ENCODE data around the gene ITGA4.

Gene ITGA4

DNA sequence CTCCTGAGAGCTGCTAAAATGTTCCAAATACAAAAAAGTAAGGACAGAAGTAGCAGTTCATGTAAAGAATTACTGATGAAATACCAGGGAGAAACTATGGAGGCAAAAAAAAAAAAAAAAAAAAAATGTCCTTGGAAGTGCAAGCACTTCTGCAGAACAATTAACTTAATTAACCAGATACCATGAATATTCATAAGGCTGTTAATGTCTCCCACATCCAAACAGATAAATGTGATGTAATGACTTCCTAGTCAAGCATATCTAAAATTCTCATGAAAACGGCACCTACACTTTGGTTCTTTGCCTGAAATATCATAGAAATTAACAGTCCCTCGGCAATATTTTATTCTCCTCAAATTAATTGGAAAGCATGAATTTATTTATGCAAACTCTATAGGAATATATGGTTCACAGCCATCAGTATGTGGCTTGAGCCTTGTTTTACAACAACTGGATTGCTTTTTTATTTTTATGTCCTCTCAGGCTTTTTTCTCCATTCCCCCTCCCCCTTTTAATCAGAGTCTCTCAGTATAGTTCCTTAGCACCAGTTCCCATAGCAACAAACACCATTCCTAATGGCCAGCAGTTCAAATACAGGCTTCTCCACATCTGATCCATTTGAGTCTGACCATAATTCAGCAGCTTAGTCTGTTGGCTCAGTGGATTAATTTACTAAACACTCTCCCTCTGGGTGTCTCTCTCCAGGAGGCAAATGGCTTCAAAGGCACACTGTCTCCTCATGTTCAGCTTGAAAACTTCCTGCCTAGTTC, 97.1 kb downstream of the ITGA4 start:
- no peak overlapping the region for H3K4me3 ChIP-seq (ENCODE audit: low read length)
- WGBS, result 80% methylated on average over 1 of the region's 2 CpGs
- H3K9me3 ChIP-seq (ENCODE audit: insufficient read depth, low read depth, low read length), result no peaks in the 10 kb centered on the region
- H3K4me1 ChIP-seq (ENCODE audit: insufficient read depth, low read length), result no peaks in the 10 kb centered on the region
- H3K27me3 ChIP-seq (ENCODE audit: insufficient read depth, low read length), result no peaks in the 10 kb centered on the region
- no peaks in the 10 kb centered on the region for H3K36me3 ChIP-seq (ENCODE audit: insufficient read depth, low read length)
- H3K9ac ChIP-seq (ENCODE audit: low read depth, low read length), result no peak overlapping the region
- H3K27ac ChIP-seq (ENCODE audit: low read depth, low read length), result no peak overlapping the region

GRCh38 chr2:181558371-181558770, 101.2 kb downstream of the ITGA4 start:
- H3K9ac ChIP-seq (ENCODE audit: low read depth, low read length), result no peak overlapping the region
- H3K27ac ChIP-seq (ENCODE audit: low read depth, low read length), result no peak overlapping the region
- H3K36me3 ChIP-seq (ENCODE audit: insufficient read depth, low read length), result no peaks in the 10 kb centered on the region
- 84% methylated on average over 2 of the region's 2 CpGs for WGBS
- no peaks in the 10 kb centered on the region for H3K27me3 ChIP-seq (ENCODE audit: insufficient read depth, low read length)
- H3K9me3 ChIP-seq (ENCODE audit: insufficient read depth, low read depth, low read length), result no peaks in the 10 kb centered on the region
- no peak overlapping the region for H3K4me3 ChIP-seq (ENCODE audit: low read length)
- H3K4me1 ChIP-seq (ENCODE audit: insufficient read depth, low read length), result no peaks in the 10 kb centered on the region

DNA sequence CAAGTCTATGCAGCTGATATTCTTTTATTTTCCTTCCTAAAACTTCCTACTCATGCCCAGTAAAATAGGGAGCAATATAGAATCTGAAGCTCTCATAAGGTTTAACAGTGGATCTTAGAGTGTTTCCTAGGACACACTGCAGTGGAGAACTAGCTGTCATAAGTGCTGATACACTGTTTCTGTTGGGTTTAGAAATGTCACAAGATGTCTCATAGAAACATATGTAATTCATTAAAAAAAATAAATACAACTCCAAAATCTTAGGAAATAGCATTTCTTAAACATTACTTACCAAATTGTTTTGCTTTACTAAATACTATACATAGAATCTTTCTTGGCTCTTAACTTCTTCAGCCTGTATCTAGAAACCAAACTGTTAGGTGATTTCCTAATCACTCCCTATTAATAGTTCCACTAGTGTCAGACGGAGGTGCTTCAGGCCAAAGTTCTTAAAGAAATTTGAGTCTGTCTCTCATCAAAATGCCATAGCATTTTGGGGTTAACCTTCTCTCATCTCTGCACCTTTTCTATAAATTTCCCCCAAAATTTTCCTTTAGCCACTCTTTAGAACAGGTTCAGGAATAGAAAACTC, 106.0 kb downstream of the ITGA4 start:
- Histone ChIP-seq H3K9me3 (ENCODE audit: insufficient read depth, low read depth, low read length) (no peaks in the 10 kb centered on the region), H3K36me3 (ENCODE audit: insufficient read depth, low read length) (no peaks in the 10 kb centered on the region), H3K4me3 (ENCODE audit: low read length) (no peak overlapping the region), H3K9ac (ENCODE audit: low read depth, low read length) (no peak overlapping the region), H3K27me3 (ENCODE audit: insufficient read depth, low read length) (no peaks in the 10 kb centered on the region), H3K27ac (ENCODE audit: low read depth, low read length) (no peak overlapping the region), H3K4me1 (ENCODE audit: insufficient read depth, low read length) (no peaks in the 10 kb centered on the region)
- WGBS, result 95% methylated on average over 1 of the region's 1 CpG

DNA sequence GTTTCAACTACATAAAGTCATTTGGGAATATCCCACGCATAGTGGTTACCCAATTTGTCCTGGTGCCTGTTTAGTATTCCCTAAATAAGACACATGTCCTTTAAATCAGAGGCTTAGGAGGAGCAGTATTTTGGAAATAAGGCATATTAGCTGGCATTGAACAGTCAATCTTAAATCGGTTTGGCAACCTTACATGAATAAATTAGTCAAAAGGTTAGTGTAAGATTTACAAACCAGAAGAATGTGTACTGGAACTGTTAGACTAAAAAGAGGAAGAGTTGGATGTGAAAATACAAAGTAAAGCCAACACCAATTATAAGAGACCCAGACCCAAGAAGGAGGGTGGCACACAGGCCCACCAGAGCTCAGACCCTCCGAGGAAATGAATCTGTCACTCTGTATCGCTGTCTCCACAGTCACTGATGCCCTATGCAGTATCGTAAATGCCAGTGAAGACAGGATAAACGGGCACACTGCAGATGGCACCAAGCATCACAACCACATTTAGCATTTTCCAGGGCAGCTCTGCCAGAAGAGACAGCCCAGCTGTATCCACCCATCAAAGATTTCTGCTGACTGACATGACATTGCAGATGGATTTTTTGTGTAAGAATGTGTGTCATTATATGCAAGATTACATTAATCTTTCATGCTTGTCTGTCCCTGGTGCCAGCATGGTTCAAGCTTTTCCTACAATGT, 109.3 kb downstream of the ITGA4 start:
- Histone ChIP-seq H3K4me3 (ENCODE audit: low read length) (no peak overlapping the region), H3K9ac (ENCODE audit: low read depth, low read length) (no peak overlapping the region), H3K27me3 (ENCODE audit: insufficient read depth, low read length) (no peaks in the 10 kb centered on the region), H3K4me1 (ENCODE audit: insufficient read depth, low read length) (no peaks in the 10 kb centered on the region), H3K36me3 (ENCODE audit: insufficient read depth, low read length) (no peaks in the 10 kb centered on the region), H3K9me3 (ENCODE audit: insufficient read depth, low read depth, low read length) (no peaks in the 10 kb centered on the region), H3K27ac (ENCODE audit: low read depth, low read length) (no peak overlapping the region)
- 93% methylated on average over 5 of the region's 6 CpGs for WGBS

DNA sequence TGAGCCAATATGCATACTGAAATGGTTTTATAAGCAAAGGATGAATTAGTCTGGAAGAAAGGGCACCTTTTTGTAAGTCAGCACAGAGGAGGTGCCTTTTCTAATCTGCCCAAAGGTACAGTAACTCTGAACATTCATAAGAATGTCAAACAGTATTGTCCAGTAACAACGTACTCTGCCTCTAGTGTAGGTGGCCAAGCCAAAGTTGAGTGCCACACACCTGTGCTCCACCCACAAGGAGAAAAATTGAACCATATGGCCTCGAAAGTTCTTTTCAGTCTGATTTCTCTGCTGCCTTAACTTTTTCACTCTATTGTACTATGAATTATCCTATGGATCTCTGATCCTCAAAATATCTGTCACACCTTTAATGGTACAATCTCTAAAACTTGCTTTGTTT, 112.9 kb downstream of the ITGA4 start:
- Histone ChIP-seq H3K27ac (ENCODE audit: low read depth, low read length) (no peak overlapping the region), H3K36me3 (ENCODE audit: insufficient read depth, low read length) (no peaks in the 10 kb centered on the region), H3K9me3 (ENCODE audit: insufficient read depth, low read depth, low read length) (no peaks in the 10 kb centered on the region), H3K4me1 (ENCODE audit: insufficient read depth, low read length) (no peaks in the 10 kb centered on the region), H3K4me3 (ENCODE audit: low read length) (no peak overlapping the region), H3K27me3 (ENCODE audit: insufficient read depth, low read length) (no peaks in the 10 kb centered on the region), H3K9ac (ENCODE audit: low read depth, low read length) (no peak overlapping the region)
- WGBS, result 90% methylated on average over 2 of the region's 2 CpGs

- WGBS, result 93% methylated on average over 3 of the region's 4 CpGs
- H3K36me3 ChIP-seq (ENCODE audit: insufficient read depth, low read length), result no peaks in the 10 kb centered on the region
These were observed 113.9 kb downstream of the ITGA4 start for GRCh38 chr2:181570833-181571661.

GRCh38 chr2:181573140-181573736, 116.1 kb downstream of the ITGA4 start:
- no peak overlapping the region for H3K27ac ChIP-seq (ENCODE audit: low read depth, low read length)
- no peak overlapping the region for H3K9ac ChIP-seq (ENCODE audit: low read depth, low read length)

More at GRCh38 chr2:181570833-181571661, 113.9 kb downstream of the ITGA4 start:
- peaks cover 4% of the 10 kb centered on the region; the same call in 1 of the 2 replicates for H3K27me3 ChIP-seq (ENCODE audit: insufficient read depth, low read length)
- no peak overlapping the region for H3K27ac ChIP-seq (ENCODE audit: low read depth, low read length)
- no peaks in the 10 kb centered on the region for H3K9me3 ChIP-seq (ENCODE audit: insufficient read depth, low read depth, low read length)
- H3K9ac ChIP-seq (ENCODE audit: low read depth, low read length), result no peak overlapping the region
- no peak overlapping the region for H3K4me3 ChIP-seq (ENCODE audit: low read length)
- no peaks in the 10 kb centered on the region for H3K4me1 ChIP-seq (ENCODE audit: insufficient read depth, low read length)

DNA sequence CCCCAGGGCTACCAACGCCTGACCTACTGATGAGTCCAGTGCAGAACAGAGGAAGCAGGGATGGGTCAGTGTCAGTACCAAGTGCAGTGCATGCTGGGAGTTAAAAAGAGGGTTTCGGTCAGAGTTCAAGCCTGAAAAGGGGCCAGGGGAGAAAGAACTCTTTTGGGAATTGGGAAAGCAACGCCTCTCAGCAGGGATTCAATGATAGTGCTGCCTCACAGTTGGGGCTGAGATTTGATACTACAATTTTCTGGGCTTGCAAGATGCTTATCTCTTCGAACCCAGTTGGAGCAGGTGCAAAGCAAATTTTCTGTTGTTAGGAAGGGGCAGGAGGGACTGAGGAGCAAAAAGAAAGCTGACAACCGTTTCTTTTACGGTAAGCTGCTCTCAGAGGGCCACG, 117.1 kb downstream of the ITGA4 start:
- Histone ChIP-seq H3K27me3 (ENCODE audit: insufficient read depth, low read length) (peaks cover 14% of the 10 kb centered on the region; the same call in 1 of the 2 replicates), H3K9me3 (ENCODE audit: insufficient read depth, low read depth, low read length) (no peaks in the 10 kb centered on the region), H3K9ac (ENCODE audit: low read depth, low read length) (no peak overlapping the region), H3K27ac (ENCODE audit: low read depth, low read length) (no peak overlapping the region), H3K4me3 (ENCODE audit: low read length) (no peak overlapping the region), H3K36me3 (ENCODE audit: insufficient read depth, low read length) (no peaks in the 10 kb centered on the region), H3K4me1 (ENCODE audit: insufficient read depth, low read length) (no peaks in the 10 kb centered on the region)
- 76% methylated on average over 7 of the region's 7 CpGs for WGBS

More at GRCh38 chr2:181573140-181573736, 116.1 kb downstream of the ITGA4 start:
- Histone ChIP-seq H3K36me3 (ENCODE audit: insufficient read depth, low read length) (no peaks in the 10 kb centered on the region), H3K4me3 (ENCODE audit: low read length) (no peak overlapping the region), H3K4me1 (ENCODE audit: insufficient read depth, low read length) (no peaks in the 10 kb centered on the region), H3K27me3 (ENCODE audit: insufficient read depth, low read length) (peaks cover 14% of the 10 kb centered on the region; the same call in 1 of the 2 replicates), H3K9me3 (ENCODE audit: insufficient read depth, low read depth, low read length) (no peaks in the 10 kb centered on the region)
- 29% methylated on average over 2 of the region's 4 CpGs for WGBS

DNA sequence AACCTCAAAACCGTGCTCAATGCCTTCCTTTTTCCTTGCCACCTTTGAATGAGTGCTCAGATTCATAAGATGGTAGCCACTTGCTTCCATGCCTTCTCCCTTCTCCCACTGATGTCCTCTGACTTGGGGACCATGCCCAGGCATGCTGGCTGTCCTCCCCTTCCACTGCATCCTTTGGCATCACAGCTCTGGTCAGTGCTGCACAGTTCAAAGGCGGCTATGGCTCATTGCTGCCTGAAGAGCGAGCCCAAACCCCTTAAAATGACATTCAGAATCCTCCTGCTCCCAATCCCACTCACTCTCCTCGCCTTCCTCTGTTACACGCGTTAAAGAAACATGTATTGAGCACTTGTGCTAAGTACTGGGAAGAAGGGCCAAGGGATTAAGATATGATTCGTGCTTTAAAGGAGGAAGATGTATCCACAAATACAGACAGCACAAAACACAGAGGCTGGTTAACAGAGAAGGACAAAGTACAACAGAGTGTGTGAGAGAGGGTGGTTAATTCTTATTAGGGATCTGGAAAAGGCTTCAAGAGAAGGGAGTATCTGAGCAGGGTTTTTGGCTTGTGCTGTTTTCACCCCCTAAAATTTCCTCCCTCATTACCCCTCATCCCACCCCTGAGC, 118.0 kb downstream of the ITGA4 start:
- Histone ChIP-seq H3K36me3 (ENCODE audit: insufficient read depth, low read length) (no peaks in the 10 kb centered on the region), H3K9ac (ENCODE audit: low read depth, low read length) (no peak overlapping the region), H3K27me3 (ENCODE audit: insufficient read depth, low read length) (peaks cover 14% of the 10 kb centered on the region; the same call in 1 of the 2 replicates), H3K27ac (ENCODE audit: low read depth, low read length) (no peak overlapping the region), H3K4me3 (ENCODE audit: low read length) (no peak overlapping the region), H3K4me1 (ENCODE audit: insufficient read depth, low read length) (no peaks in the 10 kb centered on the region), H3K9me3 (ENCODE audit: insufficient read depth, low read depth, low read length) (no peaks in the 10 kb centered on the region)
- 89% methylated on average over 5 of the region's 7 CpGs for WGBS

DNA sequence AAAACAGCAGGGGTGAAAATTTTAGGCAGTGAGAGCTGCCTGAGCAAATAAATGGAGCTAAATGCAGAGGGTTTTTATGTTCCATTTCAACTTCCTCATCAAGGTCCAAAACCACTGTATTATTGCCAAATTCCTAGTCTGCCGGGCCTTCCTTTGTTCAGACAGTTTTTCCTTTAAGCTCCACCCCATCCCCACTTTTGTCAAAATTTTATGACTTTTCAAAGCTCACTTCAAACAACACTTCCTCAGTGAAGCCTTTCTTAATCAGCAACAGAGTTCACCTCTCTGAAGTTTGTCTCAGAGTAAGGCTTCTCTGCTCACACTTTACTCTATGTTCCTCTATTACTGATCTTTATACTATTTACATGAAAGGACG, 118.5 kb downstream of the ITGA4 start:
- WGBS, result 84% methylated on average over 1 of the region's 2 CpGs
- H3K9ac ChIP-seq (ENCODE audit: low read depth, low read length), result no peak overlapping the region
- no peak overlapping the region for H3K27ac ChIP-seq (ENCODE audit: low read depth, low read length)
- no peaks in the 10 kb centered on the region for H3K36me3 ChIP-seq (ENCODE audit: insufficient read depth, low read length)
- H3K9me3 ChIP-seq (ENCODE audit: insufficient read depth, low read depth, low read length), result no peaks in the 10 kb centered on the region
- no peak overlapping the region for H3K4me3 ChIP-seq (ENCODE audit: low read length)
- H3K27me3 ChIP-seq (ENCODE audit: insufficient read depth, low read length), result peaks cover 15% of the 10 kb centered on the region
- no peaks in the 10 kb centered on the region for H3K4me1 ChIP-seq (ENCODE audit: insufficient read depth, low read length)

Data from HUES64 (cell line).